Liver (tissue), 9 donors: ENCODE results near the gene CDH4. TPM values are rescaled to one million over a fixed set of nuclear protein-coding genes. Genes with fewer than 3 reads are reported as not detected.

Source experiments
- DNase-seq: peaks from one replicate; pipeline ENCODE4 v3.0.0-alpha.2; 2017; ENCODE audit warnings: low spot score
- H3K27ac ChIP-seq, 2 donors: one replicate each; pipeline ENCODE4 v1.7.0; 2013; ENCODE audit warnings: inconsistent platforms in 2 of 2, low read length in 2 of 2, control low read depth in 1 of 2, low read depth in 1 of 2, mild to moderate bottlenecking in 1 of 2
- H3K27me3 ChIP-seq, 4 donors: one replicate each; pipeline versions ENCODE4 v1.6.1 to v1.7.0; 2013; ENCODE audit warnings: low read length in 3 of 4, inconsistent platforms in 1 of 4, mild to moderate bottlenecking in 1 of 4, moderate library complexity in 1 of 4; ENCODE audit not compliant: control insufficient read depth in 4 of 4, insufficient read depth in 4 of 4
- H3K36me3 ChIP-seq, 4 donors: one replicate each; pipeline versions ENCODE4 v1.6.1 to v1.7.0; 2013; ENCODE audit warnings: low read length in 3 of 4, mild to moderate bottlenecking in 3 of 4, low read depth in 1 of 4, moderate library complexity in 1 of 4; ENCODE audit not compliant: control insufficient read depth in 4 of 4, insufficient read depth in 3 of 4
- H3K4me1 ChIP-seq, 4 donors: one replicate each; pipeline versions ENCODE4 v1.6.1 to v1.7.0; 2013; ENCODE audit warnings: low read length in 3 of 4, mild to moderate bottlenecking in 3 of 4, moderate library complexity in 1 of 4; ENCODE audit not compliant: control insufficient read depth in 4 of 4, insufficient read depth in 4 of 4
- H3K4me3 ChIP-seq, 3 donors: one replicate each; pipeline versions ENCODE4 v1.6.1 to v1.7.0; 2013; ENCODE audit warnings: low read length in 3 of 3, control low read depth in 1 of 3, low read depth in 1 of 3, mild to moderate bottlenecking in 1 of 3
- H3K9ac ChIP-seq, 2 donors: one replicate each; pipeline ENCODE4 v1.7.0; 2013; ENCODE audit warnings: low read length in 2 of 2, mild to moderate bottlenecking in 2 of 2, moderate library complexity in 2 of 2, control low read depth in 1 of 2, low read depth in 1 of 2
- H3K9me3 ChIP-seq, 4 donors: one replicate each; pipeline versions ENCODE4 v1.6.1 to v1.7.0; 2013; ENCODE audit warnings: low read length in 3 of 4; ENCODE audit not compliant: control insufficient read depth in 4 of 4
- ATF3 ChIP-seq: IDR thresholded peaks from 2 replicates; pipeline ENCODE4 v1.6.1; 2016; ENCODE audit warnings: antibody characterized with exemption
- CTCF ChIP-seq: fragments of 150-350 bp; IDR thresholded peaks from 2 replicates; pipeline ENCODE4 v1.5.1; 2017; ENCODE audit warnings: improper control_type of control experiment, low read depth, low read length; ENCODE audit not compliant: missing input control
- EGR1 ChIP-seq, 2 donors: IDR thresholded peaks; 2 replicates each; pipeline ENCODE4 v1.6.1; 2016 to 2018; ENCODE audit warnings: antibody characterized with exemption in 2 of 2, low read depth in 2 of 2
- FOXA1 ChIP-seq: IDR thresholded peaks from 2 replicates; pipeline ENCODE4 v1.6.1; 2016; ENCODE audit warnings: antibody characterized with exemption
- FOXA2 ChIP-seq: IDR thresholded peaks from 2 replicates; pipeline ENCODE4 v1.6.1; 2016; ENCODE audit warnings: antibody characterized with exemption
- GABPA ChIP-seq, 2 donors: IDR thresholded peaks in 1 of 2; conservative IDR thresholded peaks in 1 of 2; 2 replicates each; pipeline ENCODE4 v1.6.1; 2016; ENCODE audit warnings: antibody characterized with exemption in 2 of 2, mild to moderate bottlenecking in 1 of 2, moderate library complexity in 1 of 2
- HNF4A ChIP-seq, 2 donors: conservative IDR thresholded peaks; 2 replicates each; pipeline ENCODE4 v1.6.1; 2016; ENCODE audit warnings: antibody characterized with exemption in 2 of 2, mild to moderate bottlenecking in 2 of 2
- HNF4G ChIP-seq: IDR thresholded peaks from 2 replicates; pipeline ENCODE4 v1.6.1; 2016; ENCODE audit warnings: antibody characterized with exemption
- JUND ChIP-seq, 2 donors: IDR thresholded peaks; 2 replicates each; pipeline ENCODE4 v1.6.1; 2016; ENCODE audit warnings: antibody characterized with exemption in 2 of 2
- MAX ChIP-seq: IDR thresholded peaks from 2 replicates; pipeline ENCODE4 v1.6.1; 2016; ENCODE audit warnings: antibody characterized with exemption
- NR2F2 ChIP-seq: IDR thresholded peaks from 2 replicates; pipeline ENCODE4 v1.6.1; 2016; ENCODE audit warnings: antibody characterized with exemption
- RAD21 ChIP-seq, 2 donors: IDR thresholded peaks; 2 replicates each; pipeline ENCODE4 v1.6.1; 2016; ENCODE audit warnings: antibody characterized with exemption in 2 of 2, mild to moderate bottlenecking in 2 of 2
- REST ChIP-seq: IDR thresholded peaks from 2 replicates; pipeline ENCODE4 v1.6.1; 2016; ENCODE audit warnings: antibody characterized with exemption, mild to moderate bottlenecking
- RXRA ChIP-seq, 2 donors: IDR thresholded peaks; 2 replicates each; pipeline ENCODE4 v1.6.1; 2017 to 2018; ENCODE audit warnings: antibody characterized with exemption in 2 of 2, mild to moderate bottlenecking in 1 of 2
- SP1 ChIP-seq: IDR thresholded peaks from 2 replicates; pipeline ENCODE4 v1.6.1; 2018; ENCODE audit warnings: antibody characterized with exemption, mild to moderate bottlenecking
- TAF1 ChIP-seq: conservative IDR thresholded peaks from 2 replicates; pipeline ENCODE4 v1.6.1; 2016; ENCODE audit warnings: antibody characterized with exemption, mild to moderate bottlenecking
- YY1 ChIP-seq: IDR thresholded peaks from 2 replicates; pipeline ENCODE4 v1.6.1; 2016; ENCODE audit warnings: antibody characterized with exemption, mild to moderate bottlenecking
- ZBTB33 ChIP-seq: IDR thresholded peaks from 2 replicates; pipeline ENCODE4 v1.6.1; 2016; ENCODE audit warnings: antibody characterized with exemption
- WGBS: extraction: QIAGEN DNeasy Blood & Tissue Kit; methylation state at CpG from one replicate; pipeline ENCODE4 v1.1.7; 2013; 5-methylcytosine and 5-hydroxymethylcytosine counted together
- polyA plus RNA-seq, 2 donors: library from polyadenylated mRNA; stranded (reverse) in 1 of 2; unstranded in 1 of 2; fragments of 200-250 nt in 1 of 2; fragments of >200 nt in 1 of 2; fragmentation: Nextera tagmentation in 1 of 2; extraction: Ambion mirVana in 1 of 2; gene quantifications; one replicate each; pipeline versions ENCODE4 v1.2.1 to v1.2.3, GENCODE V29; 2013 to 2015
- total RNA-seq, 2 donors: library from RNA; depleted of rRNA; stranded (reverse); fragments of >200 nt; gene quantifications; one replicate each; pipeline ENCODE4 v1.2.3, GENCODE V29; 2014
- donor health status: healthy.
- donor health status: healthy.
- donor health status: healthy.
- donor health status: healthy.
- donor health status: healthy.

The CDH4 gene
- total and polyA plus RNA-seq, 4 donors = 0.03 to 0.25 (median 0.19) TPM; not detected in 1

- Histone ChIP-seq H3K4me1 (no peaks in the 10 kb centered on the region), H3K27me3 (peaks cover 0 to 3% (median 0%) of the 10 kb centered on the region in 4 donors), H3K4me3 (no peak overlapping the region), H3K9me3 (no peaks in the 10 kb centered on the region), H3K36me3 (no peaks in the 10 kb centered on the region), H3K27ac (no peak overlapping the region), H3K9ac (no peak overlapping the region)
- no peak for TF ChIP-seq FOXA2
- TF ChIP-seq JUND (IDR thresholded peaks at IDR 0.05) = no peak
- no peak for TF ChIP-seq EGR1 (IDR thresholded peaks at IDR 0.05; ENCODE audit: low read depth in 2 of 2)
- no peak for TF ChIP-seq GABPA (IDR thresholded peaks at IDR 0.05 in 1 of 2, conservative IDR thresholded peaks at IDR 0.05 in 1 of 2)
- no peak for TF ChIP-seq NR2F2
- TF ChIP-seq FOXA1 = no peak
- TF ChIP-seq MAX = no peak
- TF ChIP-seq SP1 = no peak
- no peak for TF ChIP-seq RAD21 (IDR thresholded peaks at IDR 0.05)
- TF ChIP-seq HNF4A (conservative IDR thresholded peaks at IDR 0.05) = no peak
- no peak for TF ChIP-seq ATF3
- TF ChIP-seq ZBTB33 = no peak
- TF ChIP-seq HNF4G = no peak
- no peak for TF ChIP-seq YY1
- no peak for TF ChIP-seq REST
- TF ChIP-seq TAF1 = no peak
- TF ChIP-seq RXRA (IDR thresholded peaks at IDR 0.05) = no peak
- no peak for DNase-seq
- WGBS = 82% methylated on average over 7 of the region's 7 CpGs
Measured at GRCh38 chr20:61690150-61690549, 438.1 kb downstream of the CDH4 start.

GRCh38 chr20:61690993-61691838 lies 439.2 kb downstream of the CDH4 start:
- Histone ChIP-seq H3K36me3 (no peaks in the 10 kb centered on the region), H3K9me3 (no peaks in the 10 kb centered on the region), H3K27me3 (peaks cover 0 to 3% (median 0%) of the 10 kb centered on the region in 4 donors), H3K4me3 (no peak overlapping the region), H3K4me1 (no peaks in the 10 kb centered on the region), H3K9ac (no peak overlapping the region), H3K27ac (no peak overlapping the region)
- DNase-seq = no peak
- WGBS = 71% methylated on average over 16 of the region's 16 CpGs
- TF ChIP-seq FOXA2 (no peak), EGR1 (IDR thresholded peaks at IDR 0.05; ENCODE audit: low read depth in 2 of 2) (no peak), TAF1 (no peak), CTCF (no peak), RAD21 (IDR thresholded peaks at IDR 0.05) (no peak), JUND (IDR thresholded peaks at IDR 0.05) (no peak), HNF4G (no peak), MAX (no peak), ZBTB33 (no peak), NR2F2 (no peak), SP1 (no peak), GABPA (IDR thresholded peaks at IDR 0.05 in 1 of 2, conservative IDR thresholded peaks at IDR 0.05 in 1 of 2) (no peak), RXRA (IDR thresholded peaks at IDR 0.05) (no peak), HNF4A (conservative IDR thresholded peaks at IDR 0.05) (no peak), FOXA1 (no peak)
